ACHN (cell line): ENCODE data around the gene PCBP3.

Experiments
- DNase-seq: peaks from one replicate; pipeline ENCODE4 v3.0.0-alpha.2; 2015
- in situ Hi-C: cut with HindIII; loops from 2 replicates; pipeline ENCODE4 v1.10.0; 2017; ENCODE audit warnings: low sequenced_read_pairs, low pct_ligation_motif_present, low pct_unique_long_range_greater_than_20kb

PCBP3 gene

DNA sequence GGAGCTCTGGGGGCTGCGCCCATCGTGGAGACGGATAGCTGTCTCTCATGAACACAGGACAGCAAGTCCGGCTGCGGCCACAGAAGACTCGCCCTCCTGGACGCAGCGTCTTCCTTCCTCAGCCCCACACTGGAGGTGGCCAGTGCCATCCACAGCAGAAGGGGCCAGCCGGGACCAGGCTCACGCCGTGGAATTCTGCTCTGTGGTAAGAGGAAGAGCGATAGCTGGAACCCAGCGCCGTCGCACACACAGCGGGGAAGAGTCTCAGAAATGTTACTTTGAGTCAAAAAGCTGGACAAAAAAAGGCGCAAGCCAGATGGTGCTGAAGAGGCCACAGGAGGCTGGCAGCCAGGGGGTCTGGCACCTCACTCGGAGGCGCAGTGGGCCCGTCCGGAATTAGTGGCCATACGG, 224.2 kb downstream of the PCBP3 start:
- in situ Hi-C loops = no loop called here
- no peak for DNase-seq

DNA sequence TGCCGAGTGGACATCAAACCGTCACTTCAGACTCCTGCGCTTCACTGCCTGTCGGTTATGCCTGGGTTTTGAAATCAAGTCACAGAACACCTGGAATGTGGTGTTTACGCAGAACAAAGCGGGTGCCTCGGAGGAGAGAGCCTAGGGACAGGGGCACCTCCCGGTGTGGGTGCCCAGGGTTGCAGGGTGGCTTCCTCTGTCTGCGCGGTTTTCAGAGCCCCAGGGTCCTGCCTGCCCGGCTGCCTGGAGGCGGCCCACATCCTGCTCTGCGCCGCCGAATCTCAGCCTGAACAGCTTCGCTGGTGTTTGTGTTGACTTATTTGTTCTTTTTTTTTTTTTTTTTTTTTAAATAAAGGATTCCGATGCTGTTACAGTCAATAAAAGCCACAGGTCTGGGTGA, 224.6 kb downstream of the PCBP3 start:
- no peak for DNase-seq
- in situ Hi-C loops = no loop called here

DNA sequence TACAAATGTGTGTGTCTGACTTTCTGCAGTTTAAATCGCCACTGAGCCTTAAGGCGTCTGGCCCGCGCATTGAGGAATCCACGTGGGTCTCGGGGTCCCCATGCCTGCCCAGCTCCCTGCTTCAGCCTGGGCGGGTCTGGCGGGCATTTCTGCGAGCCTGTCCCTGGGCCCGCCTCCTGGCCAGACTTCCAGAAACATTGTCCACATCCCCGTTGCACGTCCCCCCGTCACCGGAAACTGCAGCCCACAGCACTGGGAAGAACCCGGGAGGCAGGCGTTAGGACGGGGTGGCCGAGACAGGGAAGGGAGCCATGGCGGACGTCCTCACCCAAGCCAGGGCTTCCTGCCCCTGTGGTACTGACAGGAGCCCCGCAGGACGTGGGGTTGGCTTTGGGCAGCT, 225.0 kb downstream of the PCBP3 start:
- in situ Hi-C loops = no loop called here
- DNase-seq = no peak

DNA sequence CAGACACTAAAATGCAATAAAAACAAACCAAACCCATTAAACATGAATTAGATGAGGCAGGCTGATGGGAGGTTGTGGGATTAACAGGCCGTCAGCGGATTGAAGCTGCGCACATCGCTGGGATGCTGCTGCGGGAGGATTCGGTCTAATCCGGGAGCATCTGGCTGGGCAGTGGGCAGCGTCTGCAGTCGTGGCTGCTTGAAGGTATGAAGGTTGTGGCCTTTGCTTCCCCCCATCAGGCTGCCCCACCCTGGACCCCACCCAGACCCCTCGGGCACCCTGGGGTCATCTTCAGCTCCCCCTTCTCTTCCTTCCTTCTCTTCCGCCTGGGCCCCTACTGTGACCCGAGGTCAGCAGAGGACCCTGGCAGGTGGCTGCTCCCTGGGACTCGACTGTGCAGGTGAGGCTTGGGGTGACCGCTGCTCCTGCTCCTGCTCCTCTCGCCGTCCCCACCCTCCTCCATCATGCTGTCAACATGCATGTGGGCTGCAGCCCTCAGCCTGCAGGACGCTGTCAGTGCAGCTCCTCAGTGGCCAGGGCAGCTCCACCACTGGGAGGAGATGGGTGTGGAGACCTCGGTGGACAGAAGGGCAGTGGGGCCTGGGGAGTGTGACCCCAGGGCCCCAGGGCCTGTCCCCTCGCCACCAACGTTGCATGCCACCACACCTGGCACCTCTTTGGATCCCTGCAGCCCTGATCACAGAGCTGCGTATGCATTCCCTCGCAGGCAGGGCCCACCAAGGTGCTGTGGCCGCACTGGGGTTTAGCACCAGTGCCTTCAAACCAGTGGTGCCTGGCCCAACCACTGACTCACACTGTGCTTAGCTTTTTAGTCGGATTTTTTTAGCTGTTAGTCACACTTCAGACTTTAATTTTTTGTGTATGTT, 225.8 kb downstream of the PCBP3 start:
- in situ Hi-C loops = no loop called here
- DNase-seq = no peak

DNA sequence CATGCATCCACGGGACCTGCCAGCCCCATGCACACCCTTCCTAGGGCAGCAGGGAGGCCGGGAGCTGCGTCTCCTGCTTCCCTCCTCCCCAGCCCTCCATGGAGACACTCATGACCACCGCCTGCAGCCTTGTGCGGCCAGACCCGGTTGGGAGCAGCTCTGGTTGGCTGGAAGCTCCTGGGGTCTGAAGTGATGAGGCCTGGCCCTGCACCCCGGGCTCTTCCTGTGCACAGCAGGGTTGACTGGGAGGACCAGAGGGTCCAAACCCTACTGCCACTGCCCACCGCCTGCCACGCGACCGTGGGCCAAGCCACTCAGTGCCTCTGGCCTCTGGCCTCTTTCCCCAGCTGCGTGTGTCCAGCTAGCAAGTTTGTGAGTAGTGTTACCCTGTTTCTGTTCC, 226.9 kb downstream of the PCBP3 start:
- DNase-seq = no peak
- in situ Hi-C loops = no loop called here

DNA sequence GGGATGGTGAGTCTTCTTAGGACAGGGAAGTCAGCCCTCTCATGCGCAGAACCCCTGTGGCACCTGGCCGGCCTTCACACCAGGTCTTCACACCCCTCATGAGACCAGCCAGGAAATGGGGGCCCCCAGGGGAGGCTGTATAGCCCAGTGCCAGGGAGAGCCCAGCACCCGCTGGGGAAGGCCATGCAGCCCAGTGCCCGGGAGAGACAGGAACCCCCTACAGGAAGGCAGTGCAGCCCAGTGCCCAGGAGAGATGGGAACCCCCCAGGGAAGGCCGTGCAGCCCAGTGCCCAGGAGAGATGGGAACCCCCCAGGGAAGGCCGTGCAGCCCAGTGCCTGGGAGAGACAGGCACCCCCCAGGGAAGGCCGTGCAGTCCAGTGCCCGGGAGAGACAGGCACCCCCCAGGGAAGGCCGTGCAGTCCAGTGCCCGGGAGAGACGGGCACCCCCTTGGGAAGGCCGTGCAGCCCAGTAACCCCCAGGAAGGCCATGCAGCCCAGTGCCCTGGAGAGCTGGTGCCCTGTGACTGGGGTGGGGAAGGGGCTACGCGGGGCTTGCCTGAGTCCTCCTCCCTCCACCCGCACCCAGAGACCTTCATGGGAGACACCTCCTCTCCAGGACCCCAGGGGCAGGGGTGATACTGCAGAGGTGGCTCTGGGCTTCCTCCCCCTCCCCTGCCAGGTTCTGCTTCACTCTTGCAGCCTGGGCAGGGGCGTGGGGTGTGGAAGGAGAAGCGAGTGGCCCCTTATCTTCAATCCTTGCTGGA, 227.5 kb downstream of the PCBP3 start:
- in situ Hi-C loops = no loop called here
- no peak for DNase-seq

DNA sequence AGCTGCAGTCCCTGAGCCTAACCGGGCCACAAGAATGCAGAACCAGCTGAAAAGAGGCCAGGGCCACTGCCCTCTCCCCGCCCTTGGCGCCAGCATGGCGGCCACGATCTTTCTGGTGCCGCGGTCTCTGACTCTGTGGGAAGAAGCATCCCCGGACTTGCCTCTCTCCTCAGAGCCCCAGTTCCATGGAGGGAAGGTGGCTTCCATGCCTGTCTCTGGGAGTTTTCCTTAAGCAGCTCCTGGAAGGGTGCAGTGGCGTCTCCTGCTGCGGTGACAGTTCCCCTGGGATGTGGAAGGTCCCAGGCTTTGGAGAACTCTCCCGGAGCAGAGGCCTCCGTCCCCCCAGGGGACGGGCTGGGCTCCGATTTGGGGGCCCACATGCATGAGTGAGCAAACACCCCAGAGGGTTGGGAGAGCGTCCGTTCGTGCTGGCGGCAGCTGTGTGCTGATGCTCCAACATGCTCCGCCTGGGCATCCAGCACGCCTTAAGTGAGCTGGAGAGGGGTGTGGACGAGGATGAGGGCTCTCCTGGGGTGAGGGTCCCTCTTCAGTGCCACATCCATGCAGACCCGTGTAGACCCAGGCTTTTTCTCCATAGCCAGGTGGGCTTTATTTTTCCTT, 228.2 kb downstream of the PCBP3 start:
- DNase-seq = no peak
- in situ Hi-C loops = no loop called here

DNA sequence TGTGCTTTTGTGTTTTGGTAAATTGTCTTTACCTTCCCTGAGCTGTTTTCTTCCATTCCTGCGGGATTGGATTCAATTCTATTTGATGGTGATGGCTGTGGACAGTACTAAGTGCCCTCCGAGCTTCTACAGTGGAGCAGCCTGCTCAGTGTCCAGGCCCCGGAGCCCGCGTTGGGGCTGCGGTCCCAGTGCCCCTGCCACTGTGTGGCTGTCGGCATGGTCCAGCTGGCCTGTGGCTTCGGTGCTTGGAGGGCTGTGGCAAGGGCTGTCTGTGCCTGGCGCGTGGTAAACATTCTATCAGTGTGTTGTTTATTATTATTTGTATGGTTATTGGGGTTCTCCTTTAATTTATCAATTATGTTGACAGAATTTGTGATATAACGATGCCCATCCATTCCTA, 228.9 kb downstream of the PCBP3 start:
- no peak for DNase-seq
- in situ Hi-C loops = no loop called here

DNA sequence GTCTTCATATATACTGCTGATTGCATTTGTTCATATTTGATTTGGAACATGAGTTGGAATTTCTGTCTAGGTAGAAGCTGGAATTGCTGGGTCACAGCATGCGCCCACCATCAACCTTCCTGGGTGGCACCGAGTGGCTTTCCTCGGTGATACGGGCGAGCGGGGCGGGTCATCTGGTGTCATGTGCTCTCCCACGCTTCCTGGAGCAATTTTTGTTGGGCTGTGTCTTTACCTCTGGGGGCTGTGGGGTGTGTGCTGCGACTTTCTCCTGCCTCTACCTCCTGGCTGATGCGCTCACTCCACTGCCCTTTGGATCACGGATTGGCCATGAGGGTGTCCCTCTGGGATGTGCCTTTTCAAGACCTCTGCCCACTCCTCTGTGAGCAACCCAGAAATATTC, 229.4 kb downstream of the PCBP3 start:
- DNase-seq = no peak
- in situ Hi-C loops = no loop called here

DNA sequence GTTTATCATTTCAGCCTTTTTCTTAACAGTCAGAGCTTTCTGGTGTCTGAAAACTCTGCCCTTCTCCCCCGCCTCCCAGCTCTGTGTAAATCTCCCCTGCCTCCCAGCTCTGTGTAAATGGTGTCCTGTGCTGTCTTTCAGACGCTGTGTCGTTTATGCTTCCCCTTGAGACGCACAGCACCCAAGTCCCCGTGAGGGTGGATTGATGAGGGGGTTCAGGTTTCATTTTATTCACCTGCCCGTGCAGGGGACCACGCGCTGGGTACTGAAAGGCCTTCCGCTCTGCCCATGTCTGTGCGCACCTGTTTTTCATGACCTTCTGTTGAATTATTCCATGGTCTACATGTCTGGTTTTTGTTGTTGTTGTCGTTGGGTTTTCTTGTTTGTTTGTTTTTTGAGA, 229.9 kb downstream of the PCBP3 start:
- in situ Hi-C loops = no loop called here
- no peak for DNase-seq

DNA sequence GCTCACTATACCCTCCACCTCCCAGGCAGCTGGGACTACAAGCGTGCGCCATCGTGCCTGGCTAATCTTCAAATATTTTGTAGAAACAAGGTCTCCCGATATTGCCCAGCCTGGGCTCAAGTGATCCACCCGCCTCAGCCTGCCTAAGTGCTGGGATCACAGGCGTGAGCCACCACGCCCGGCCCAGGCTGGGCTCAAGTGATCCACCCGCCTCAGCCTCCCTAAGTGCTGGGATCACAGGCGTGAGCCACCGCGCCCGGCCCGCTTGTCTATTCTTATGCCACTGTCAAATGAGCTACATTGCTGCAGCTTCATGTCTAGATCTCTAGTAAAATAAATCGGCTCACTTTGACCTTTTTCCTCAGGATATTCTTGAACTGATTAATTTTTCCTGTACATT, 230.3 kb downstream of the PCBP3 start:
- in situ Hi-C loops = no loop called here
- no peak for DNase-seq

DNA sequence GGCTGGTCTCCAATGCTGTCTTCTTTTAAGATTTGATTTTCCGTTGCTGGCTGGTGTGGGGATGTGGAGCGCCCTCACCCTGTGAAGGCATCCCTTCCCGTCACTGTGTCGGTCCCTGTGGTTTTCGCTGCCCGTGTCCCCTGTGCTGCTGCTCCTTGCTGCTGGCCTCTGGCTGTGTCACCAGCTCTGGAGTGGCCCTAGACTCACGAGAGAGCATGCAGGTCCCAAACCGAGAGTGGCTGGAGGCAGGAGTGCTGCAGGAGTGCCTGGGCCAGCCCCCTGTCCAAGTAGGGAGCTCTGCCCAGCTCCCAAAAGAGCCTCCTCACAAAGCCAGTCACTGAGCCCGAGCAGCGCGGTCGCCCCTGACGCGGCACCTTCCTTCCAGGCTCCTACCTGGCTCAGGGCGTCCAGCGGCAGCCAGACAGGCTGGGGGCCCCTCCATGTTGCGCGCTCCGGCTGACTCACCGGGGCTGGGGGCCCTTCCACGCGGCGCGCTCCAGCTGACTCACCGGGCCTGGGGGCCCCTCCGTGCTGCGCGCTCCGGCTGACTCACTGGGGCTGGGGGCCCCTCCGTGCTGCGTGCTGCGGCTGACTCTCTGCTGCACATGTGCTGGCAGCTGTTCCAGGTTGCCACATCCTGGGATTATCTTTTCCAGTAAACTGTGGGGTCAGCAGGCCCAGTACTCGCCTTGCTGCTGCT, 231.3 kb downstream of the PCBP3 start:
- no peak for DNase-seq
- in situ Hi-C loops = no loop called here

DNA sequence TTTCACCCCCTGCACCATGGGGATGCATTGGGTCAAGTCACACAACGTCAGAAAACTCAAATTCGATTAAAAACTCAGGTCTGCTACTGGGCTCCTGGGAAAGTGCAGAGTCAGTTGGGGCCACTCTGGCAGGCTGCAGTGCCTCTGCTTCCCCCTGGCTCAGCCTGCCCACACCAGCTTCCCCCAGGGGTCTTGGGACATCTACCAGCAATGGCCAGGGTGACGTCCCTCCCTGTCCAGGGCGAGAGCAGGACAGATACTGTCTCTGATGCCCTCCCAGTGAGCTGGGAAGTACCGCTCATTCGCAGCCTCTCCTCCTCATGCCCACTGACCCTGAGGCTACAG, 231.9 kb downstream of the PCBP3 start:
- DNase-seq = no peak
- in situ Hi-C loops = no loop called here

DNA sequence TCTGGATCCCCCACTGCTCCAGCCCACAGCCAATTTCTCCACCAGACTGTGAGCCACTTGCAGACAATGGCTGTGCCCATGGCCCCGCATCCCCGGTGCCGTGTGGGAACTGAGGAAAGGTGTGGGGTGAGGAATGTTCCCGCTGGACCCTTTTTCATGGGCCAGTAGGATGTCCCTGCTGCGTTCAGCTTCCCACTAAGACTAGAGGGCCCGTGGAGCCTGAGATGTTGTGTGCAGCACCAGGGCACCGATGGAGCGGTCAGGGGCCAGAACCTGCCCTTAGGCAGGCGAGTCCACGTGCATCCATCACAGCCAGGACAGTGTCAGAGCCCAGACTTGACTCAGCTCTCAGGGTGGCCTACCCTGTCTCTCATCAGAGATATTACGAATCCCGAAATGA, 232.4 kb downstream of the PCBP3 start:
- in situ Hi-C loops = no loop called here
- DNase-seq = no peak

DNA sequence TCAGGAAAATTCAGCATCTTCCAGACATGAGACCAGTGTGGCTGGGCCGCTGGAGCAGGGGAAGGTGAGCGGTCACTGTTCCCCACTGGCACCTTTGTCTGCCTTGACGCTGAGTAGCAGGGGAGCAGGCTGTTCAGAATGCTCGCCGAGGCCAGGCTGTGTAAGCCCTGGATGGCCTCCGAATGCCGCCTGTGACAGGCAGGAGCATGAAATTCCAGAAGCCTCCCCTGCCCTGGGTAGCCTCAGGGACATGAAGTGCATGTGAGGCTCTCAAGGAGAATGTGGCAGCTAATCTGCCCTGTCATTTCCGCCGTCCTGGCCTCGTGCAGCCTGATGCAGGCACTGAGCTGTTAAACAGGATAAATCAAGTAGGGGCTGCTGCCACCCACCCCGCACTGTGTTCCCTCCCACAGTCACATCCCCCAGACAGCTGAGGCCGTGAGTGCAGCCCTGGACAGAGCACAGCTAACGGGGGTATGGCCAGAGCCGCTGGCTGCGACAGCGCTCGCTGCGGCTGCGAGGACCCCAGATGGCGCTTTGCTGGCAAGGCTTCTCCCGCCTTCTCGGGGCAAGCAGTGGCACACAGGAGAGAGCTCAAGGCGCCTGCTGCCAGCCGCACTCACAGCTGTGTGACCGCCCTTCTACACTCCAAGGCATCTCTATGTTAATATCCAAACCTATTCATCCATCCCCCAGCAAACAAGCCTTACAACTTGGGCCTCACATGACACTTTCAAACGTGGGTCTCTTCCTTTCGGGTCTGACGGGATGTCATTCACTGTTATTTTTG, 233.1 kb downstream of the PCBP3 start:
- DNase-seq = no peak
- in situ Hi-C loops = no loop called here

DNA sequence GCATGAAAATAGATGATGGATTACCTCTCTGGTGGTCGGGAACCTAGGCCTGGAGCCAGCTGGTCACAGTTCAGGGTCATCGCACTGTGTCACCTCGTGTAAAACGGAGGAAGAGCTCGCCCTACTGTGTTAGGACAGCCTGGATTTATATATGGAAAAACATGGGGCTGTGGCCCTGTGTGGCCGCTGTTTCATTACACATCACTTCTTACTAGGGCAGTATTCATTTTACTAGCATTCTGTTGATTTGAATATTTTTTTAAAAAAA, 233.6 kb downstream of the PCBP3 start:
- in situ Hi-C loops = no loop called here
- no peak for DNase-seq

DNA sequence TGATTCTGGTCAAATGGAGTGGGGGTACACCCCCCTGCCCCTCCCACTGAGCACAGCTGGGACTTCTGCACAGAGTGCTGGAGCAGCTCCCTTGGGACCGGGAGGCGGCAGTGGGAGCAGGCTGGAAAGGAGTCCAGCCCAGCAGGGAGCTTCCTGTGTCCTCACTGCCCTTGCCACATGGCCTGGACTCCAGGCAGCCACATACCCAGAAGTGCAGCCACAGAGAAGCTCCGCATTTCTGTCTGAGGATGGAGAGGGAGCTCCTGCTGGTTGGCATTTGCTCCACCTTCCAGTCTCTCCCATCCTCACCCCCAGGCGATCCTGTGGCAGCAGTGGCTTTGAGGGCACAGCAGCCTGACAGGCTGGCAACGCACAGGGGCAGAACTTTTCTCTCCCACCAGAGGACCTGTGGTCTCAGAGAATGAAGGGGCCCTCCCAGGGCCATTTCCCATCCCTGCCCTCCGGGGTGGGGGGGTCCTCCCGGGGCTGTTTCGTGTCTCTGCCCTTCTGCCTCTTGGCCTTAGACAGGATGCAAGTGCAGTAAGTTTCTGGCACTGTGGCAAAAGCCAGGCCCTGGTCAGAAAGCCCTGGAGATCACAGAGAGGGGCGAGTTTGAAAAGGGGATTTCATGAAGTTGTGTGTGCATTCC, 234.4 kb downstream of the PCBP3 start:
- in situ Hi-C loops = no loop called here
- DNase-seq = no peak
